HK-2 (cell line): Measurements from ENCODE around the gene HOXC12.
A peak's percentile ranks its signal among the peaks of the same experiment; 100 is the strongest.

Experiments
- DNase-seq: peaks from one replicate; pipeline ENCODE4 v3.0.0-alpha.2; 2018; ENCODE audit not compliant: unreplicated experiment

Gene HOXC12

GRCh38 chr12:53996240-53997203 is 41.8 kb downstream of the HOXC12 start:
- no peak for DNase-seq

GRCh38 chr12:53997204-53998109 is 42.8 kb downstream of the HOXC12 start:
- no peak for DNase-seq

- DNase-seq: no peak
These were observed 43.6 kb downstream of the HOXC12 start for GRCh38 chr12:53998110-53998899.

- no peak for DNase-seq
These were observed 44.2 kb downstream of the HOXC12 start for GRCh38 chr12:53998900-53999236.

- DNase-seq: peak; percentile 75
These were observed 44.9 kb downstream of the HOXC12 start for GRCh38 chr12:53999559-54000115.

GRCh38 chr12:54000116-54001114 is 45.7 kb downstream of the HOXC12 start, which contains the start of gene HOXC9:
TSS of gene HOXC9 (plus strand) at chr12:54000161. CDS start at chr12:54000189, 28 bp downstream.
- DNase-seq: peak; percentile 65

- DNase-seq: no peak
These were observed 46.8 kb downstream of the HOXC12 start for GRCh38 chr12:54001283-54002187.

GRCh38 chr12:54002278-54002914 is 47.7 kb downstream of the HOXC12 start:
- DNase-seq: no peak

GRCh38 chr12:54002915-54003389 is 48.2 kb downstream of the HOXC12 start:
- no peak for DNase-seq

GRCh38 chr12:54003625-54004024 is 48.9 kb downstream of the HOXC12 start:
- DNase-seq: no peak

- DNase-seq: no peak
These were observed 49.5 kb downstream of the HOXC12 start for GRCh38 chr12:54004063-54004840.

- no peak for DNase-seq
These were observed 50.3 kb downstream of the HOXC12 start for GRCh38 chr12:54004841-54005530.

GRCh38 chr12:54005531-54005852 is 50.8 kb downstream of the HOXC12 start:
- no peak for DNase-seq

- peak; percentile 87 for DNase-seq
These were observed 51.3 kb downstream of the HOXC12 start for GRCh38 chr12:54005853-54006558.

GRCh38 chr12:54006559-54007220 is 52.0 kb downstream of the HOXC12 start:
- DNase-seq: no peak
